BLaER1 treated with 17β-estradiol and CSF1 and Interleukin-3, amounts not matched to agents 10 nM and 100 nM (cell line): ENCODE results near the gene DCC.

ENCODE experiments used
- H3K27ac ChIP-seq, 11 experiments: shearing (Covaris generic); formaldehyde crosslinking; 2 replicates each; pipeline ENCODE4 v1.8.1; 2022
- H3K27me3 ChIP-seq, 11 experiments: shearing (Covaris generic); formaldehyde crosslinking; 2 replicates each; pipeline ENCODE4 v1.8.1; 2022
- H3K36me3 ChIP-seq, 11 experiments: shearing (Covaris generic); formaldehyde crosslinking; 2 replicates each; pipeline ENCODE4 v1.8.1; 2022
- H3K4me1 ChIP-seq, 10 experiments: shearing (Covaris generic); formaldehyde crosslinking; 2 replicates each; pipeline ENCODE4 v1.8.1; 2022
- H3K4me2 ChIP-seq, 11 experiments: shearing (Covaris generic); formaldehyde crosslinking; 2 replicates each; pipeline ENCODE4 v1.8.1; 2022
- H3K4me3 ChIP-seq, 10 experiments: shearing (Covaris generic); formaldehyde crosslinking; 2 replicates each; pipeline ENCODE4 v1.8.1; 2022
- H3K9ac ChIP-seq, 11 experiments: shearing (Covaris generic); formaldehyde crosslinking; 2 replicates each; pipeline ENCODE4 v1.8.1; 2022
- H3K9me3 ChIP-seq, 11 experiments: shearing (Covaris generic); formaldehyde crosslinking; replicated peaks in 1 of 11; 2 replicates each; pipeline ENCODE4 v1.8.1; 2022
- H4K20me1 ChIP-seq, 11 experiments: shearing (Covaris generic); formaldehyde crosslinking; 2 replicates each; pipeline ENCODE4 v1.8.1; 2022
- Cebpa-rat ChIP-seq, 11 experiments: shearing (Covaris generic); IDR thresholded peaks; 2 replicates each; pipeline ENCODE4 v1.8.1; 2022

Gene DCC

DNA sequence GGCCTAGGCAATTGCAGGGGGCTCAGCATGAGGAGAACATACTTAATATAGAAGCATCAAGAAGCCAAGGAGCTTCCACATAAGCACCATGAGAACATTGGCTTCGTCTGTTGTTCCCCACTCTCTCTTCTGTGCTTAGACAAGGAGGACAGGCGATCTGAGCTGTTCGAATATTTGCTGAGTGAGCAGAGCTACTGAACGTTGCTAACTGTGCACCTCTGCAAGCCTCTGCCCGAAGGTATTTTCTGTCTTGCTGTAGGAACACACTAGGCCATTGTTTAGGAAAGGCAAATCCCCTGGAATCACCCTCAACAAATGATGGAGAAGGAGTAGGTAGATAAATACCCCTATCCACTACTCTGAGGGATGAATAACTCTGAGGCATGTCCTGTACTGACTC lies 813.8 kb downstream of the DCC start:
- TF ChIP-seq Cebpa-rat (IDR thresholded peaks at IDR 0.05) = no peak

DNA sequence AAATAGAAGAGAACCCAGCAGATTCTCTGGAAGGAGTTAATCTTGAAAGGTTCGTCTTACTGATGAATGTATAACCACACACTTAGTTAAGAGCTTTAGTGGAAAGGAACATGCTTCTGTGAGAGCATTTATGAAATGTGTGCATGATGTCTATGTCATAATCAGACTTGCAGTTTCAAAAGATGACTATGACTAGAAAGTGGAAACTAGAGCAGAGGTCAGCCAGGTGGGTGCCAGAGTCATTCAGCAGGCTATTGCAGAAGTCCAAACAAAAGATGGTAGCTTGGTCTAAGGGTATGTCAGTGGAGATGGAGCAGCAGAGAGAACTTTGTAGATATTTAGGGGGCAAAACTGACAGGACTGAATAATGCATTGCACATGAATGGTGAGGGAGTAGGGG lies 825.8 kb downstream of the DCC start:
- no peaks in the 10 kb centered on the region for H3K36me3 ChIP-seq
- H4K20me1 ChIP-seq = no peaks in the 10 kb centered on the region
- no peak overlapping the region for H3K27ac ChIP-seq
- H3K9me3 ChIP-seq = no peaks in the 10 kb centered on the region
- no peaks in the 10 kb centered on the region for H3K4me1 ChIP-seq
- H3K4me3 ChIP-seq = no peak overlapping the region
- TF ChIP-seq Cebpa-rat (IDR thresholded peaks at IDR 0.05) = no peak
- H3K27me3 ChIP-seq = no peaks in the 10 kb centered on the region
- no peak overlapping the region for H3K9ac ChIP-seq
- no peak overlapping the region for H3K4me2 ChIP-seq

More for the DNA sequence above, 813.8 kb downstream of the DCC start:
- Histone ChIP-seq H3K4me2 (no peak overlapping the region), H3K9ac (no peak overlapping the region), H3K27ac (no peak overlapping the region), H3K4me3 (no peak overlapping the region), H4K20me1 (no peaks in the 10 kb centered on the region), H3K27me3 (no peaks in the 10 kb centered on the region), H3K9me3 (no peaks in the 10 kb centered on the region), H3K4me1 (peaks cover 0 to 9% (median 0%) of the 10 kb centered on the region in 10 experiments; a peak in 6 of 20 replicates), H3K36me3 (no peaks in the 10 kb centered on the region)

DNA sequence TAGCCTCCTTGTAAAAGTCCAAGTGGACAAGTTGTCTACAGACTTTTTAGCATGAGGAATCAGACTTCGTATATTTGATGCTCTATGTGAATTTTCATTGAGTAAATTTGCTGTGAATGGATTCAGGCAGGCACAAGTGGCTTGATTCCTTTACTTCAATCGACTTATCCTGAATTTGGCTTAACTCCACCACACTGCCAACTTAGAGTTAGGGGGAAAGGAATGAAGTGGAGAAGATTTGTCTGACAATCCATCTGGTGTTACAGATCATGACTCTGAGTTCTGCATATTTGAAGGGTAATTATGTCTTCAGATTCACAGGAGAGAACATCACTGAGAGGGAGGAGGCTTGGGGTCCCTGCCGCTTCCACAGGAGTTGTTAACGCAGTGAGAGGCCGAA lies 829.3 kb downstream of the DCC start:
- no peaks in the 10 kb centered on the region for H3K4me1 ChIP-seq
- no peak overlapping the region for H3K4me3 ChIP-seq
- TF ChIP-seq Cebpa-rat (IDR thresholded peaks at IDR 0.05) = no peak
- no peaks in the 10 kb centered on the region for H3K27me3 ChIP-seq
- no peak overlapping the region for H3K27ac ChIP-seq
- no peak overlapping the region for H3K4me2 ChIP-seq
- H3K9ac ChIP-seq = no peak overlapping the region
- H3K9me3 ChIP-seq = no peaks in the 10 kb centered on the region
- H3K36me3 ChIP-seq = no peaks in the 10 kb centered on the region
- no peaks in the 10 kb centered on the region for H4K20me1 ChIP-seq

DNA sequence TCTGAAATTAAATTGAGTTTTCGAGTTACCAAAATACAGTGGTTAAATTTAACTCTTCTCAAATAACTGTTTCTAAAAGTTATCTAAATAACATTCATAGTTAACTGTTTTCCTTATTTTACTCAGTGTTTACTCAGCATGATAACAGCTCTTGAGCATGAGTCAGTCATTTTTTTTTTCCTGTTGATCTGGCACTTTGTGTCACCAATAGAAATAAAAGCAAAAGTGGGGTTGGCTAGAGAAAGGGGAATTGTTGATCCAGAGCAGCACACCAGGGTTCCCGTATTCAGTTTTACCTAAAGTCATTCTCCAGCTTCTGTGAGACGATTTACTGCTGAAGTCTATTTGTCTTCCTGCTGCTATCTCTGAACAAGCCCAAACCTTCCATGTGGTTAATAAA lies 851.6 kb downstream of the DCC start:
- TF ChIP-seq Cebpa-rat (IDR thresholded peaks at IDR 0.05) = no peak
- Histone ChIP-seq H3K36me3 (no peaks in the 10 kb centered on the region), H3K27ac (no peak overlapping the region), H4K20me1 (no peaks in the 10 kb centered on the region), H3K4me1 (no peaks in the 10 kb centered on the region), H3K4me2 (no peak overlapping the region), H3K4me3 (no peak overlapping the region), H3K9me3 (no peaks in the 10 kb centered on the region), H3K27me3 (no peaks in the 10 kb centered on the region), H3K9ac (no peak overlapping the region)

DNA sequence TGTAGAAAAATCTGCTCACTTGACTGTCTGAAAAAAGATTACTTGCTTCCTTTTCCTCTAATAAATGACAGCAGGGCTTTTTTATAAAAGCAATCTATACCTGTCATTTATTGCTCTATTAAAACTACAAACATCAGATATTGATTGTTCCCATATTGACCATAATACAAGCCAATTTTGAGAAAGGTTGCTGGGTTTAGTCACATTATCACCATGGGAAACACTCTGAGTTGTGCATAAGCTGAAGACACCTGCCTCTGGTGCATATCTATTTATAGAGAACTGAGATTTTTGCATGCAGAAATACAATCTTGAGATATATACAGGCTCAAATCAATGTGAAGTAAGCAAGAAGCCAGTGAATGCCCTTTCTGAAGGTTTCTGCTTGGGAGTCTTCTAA lies 853.9 kb downstream of the DCC start:
- Histone ChIP-seq H3K9ac (no peak overlapping the region), H3K27ac (no peak overlapping the region), H3K4me1 (no peaks in the 10 kb centered on the region), H4K20me1 (no peaks in the 10 kb centered on the region), H3K27me3 (no peaks in the 10 kb centered on the region), H3K4me3 (no peak overlapping the region), H3K9me3 (no peaks in the 10 kb centered on the region), H3K36me3 (no peaks in the 10 kb centered on the region), H3K4me2 (no peak overlapping the region)
- no peak for TF ChIP-seq Cebpa-rat (IDR thresholded peaks at IDR 0.05)

DNA sequence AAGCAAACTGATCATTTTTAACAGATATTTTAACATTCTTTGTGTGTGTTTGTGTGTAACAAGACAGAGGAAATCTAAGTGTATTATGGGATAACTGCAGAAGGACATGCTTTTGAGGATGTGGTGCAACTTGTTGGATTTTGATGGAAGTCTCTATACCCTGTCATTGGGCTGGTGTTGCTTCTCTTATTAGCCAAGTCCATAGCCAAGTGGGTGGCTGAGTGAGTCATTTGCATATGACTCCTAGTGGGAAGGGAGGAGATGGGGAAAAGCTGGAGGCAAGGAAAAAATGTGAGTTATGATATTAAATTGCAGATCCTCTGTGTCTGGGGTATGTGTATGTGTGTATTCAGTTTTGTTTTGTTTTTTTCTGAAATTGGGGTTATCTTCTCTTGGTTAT lies 879.9 kb downstream of the DCC start:
- Histone ChIP-seq H3K27ac (no peak overlapping the region), H3K27me3 (no peaks in the 10 kb centered on the region), H3K36me3 (no peaks in the 10 kb centered on the region), H3K9me3 (no peaks in the 10 kb centered on the region), H3K4me3 (no peak overlapping the region), H3K4me1 (no peaks in the 10 kb centered on the region), H3K4me2 (no peak overlapping the region), H3K9ac (no peak overlapping the region), H4K20me1 (no peaks in the 10 kb centered on the region)
- TF ChIP-seq Cebpa-rat (IDR thresholded peaks at IDR 0.05) = no peak

DNA sequence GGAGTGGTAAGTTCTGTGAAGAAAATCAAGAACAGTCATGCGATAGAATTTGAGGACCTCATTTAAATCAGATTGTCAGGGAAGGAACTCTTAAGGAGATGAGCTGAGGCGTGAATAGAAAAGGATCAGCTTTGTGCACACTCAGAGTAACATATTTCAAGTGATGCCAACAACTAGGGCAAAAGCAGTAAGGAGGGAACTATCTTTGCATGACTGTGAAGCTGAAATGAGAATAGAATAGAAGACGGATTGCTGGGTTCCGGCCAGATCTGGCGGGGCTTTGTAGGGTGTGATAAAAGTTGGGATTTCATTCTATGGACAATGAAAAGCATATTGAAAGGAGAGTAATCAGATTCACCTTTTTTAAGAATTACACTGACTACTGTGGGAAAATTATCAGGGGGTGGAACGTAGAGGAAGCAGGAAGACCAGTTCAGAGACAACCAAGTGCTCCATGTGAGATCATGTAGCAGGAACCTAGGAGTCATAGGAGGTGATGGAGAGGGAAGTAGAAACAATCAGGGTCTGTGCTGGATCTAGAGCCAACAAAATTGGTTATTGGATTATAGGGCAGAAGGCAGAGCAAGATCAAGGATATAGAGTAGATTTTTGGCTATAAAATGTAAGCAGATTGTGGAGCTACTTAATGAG lies 884.3 kb downstream of the DCC start:
- Histone ChIP-seq H3K4me2 (no peak overlapping the region), H4K20me1 (no peaks in the 10 kb centered on the region), H3K9ac (no peak overlapping the region), H3K9me3 (no peaks in the 10 kb centered on the region), H3K36me3 (no peaks in the 10 kb centered on the region), H3K4me1 (no peaks in the 10 kb centered on the region), H3K4me3 (no peak overlapping the region), H3K27ac (no peak overlapping the region), H3K27me3 (no peaks in the 10 kb centered on the region)
- no peak for TF ChIP-seq Cebpa-rat (IDR thresholded peaks at IDR 0.05)

DNA sequence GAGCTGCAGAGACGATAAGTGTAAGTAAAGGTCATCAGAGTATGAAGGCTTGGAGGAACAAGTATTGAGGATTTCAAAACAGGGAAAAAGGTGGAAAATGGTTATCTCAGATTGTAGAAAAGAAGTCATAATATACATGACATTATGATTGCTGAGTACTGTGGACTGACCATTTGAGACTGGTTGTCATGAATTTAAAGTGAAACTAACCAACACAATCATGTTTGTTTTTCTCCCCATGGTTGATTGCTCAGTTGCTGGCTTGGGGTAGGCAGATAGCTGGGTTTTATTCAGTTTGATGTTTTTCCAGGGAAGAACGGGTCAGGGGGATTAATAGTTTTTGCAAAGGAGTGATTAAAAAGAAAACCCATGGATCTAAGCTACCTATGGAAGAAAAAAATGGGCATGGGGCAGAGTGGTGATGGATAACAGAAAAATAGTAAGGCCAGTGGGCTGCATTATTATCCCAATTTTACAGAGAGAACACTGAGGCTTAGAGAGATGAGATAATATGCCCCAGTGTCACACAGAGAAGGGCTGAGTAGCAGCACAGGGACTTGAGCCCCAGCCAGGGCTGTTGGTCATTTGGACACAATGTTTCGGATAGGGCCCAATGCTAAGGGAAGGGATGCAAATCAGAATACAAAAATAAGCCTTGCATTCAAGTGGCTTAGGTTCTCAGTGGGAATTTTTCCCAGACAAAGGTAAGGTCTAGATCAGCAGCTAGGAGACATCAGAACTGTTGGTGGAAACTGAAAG lies 885.7 kb downstream of the DCC start:
- Histone ChIP-seq H3K9ac (no peak overlapping the region), H3K36me3 (no peaks in the 10 kb centered on the region), H3K4me1 (no peaks in the 10 kb centered on the region), H3K4me2 (no peak overlapping the region), H4K20me1 (no peaks in the 10 kb centered on the region), H3K4me3 (no peak overlapping the region), H3K27ac (no peak overlapping the region), H3K27me3 (no peaks in the 10 kb centered on the region), H3K9me3 (no peaks in the 10 kb centered on the region)
- no peak for TF ChIP-seq Cebpa-rat (IDR thresholded peaks at IDR 0.05)

DNA sequence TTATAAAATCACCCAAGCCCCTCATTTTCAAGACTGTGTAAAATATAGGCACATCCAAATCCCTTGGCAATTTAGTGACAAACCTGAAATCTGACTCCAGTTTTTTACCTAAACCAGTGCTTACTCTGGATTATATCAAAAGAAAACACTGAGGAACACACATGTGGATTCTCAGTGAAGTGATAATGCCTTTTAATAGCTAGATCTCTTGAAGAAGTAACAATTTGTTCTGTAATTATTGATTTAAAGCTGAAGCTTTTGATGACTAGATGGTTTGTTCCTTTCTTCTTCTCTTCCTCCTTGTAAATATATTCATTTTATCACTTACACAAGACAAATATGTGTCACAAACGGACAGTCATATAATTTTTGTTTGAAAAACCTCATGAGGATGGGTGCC lies 894.6 kb downstream of the DCC start:
- Histone ChIP-seq H3K27me3 (no peaks in the 10 kb centered on the region), H3K27ac (no peak overlapping the region), H4K20me1 (no peaks in the 10 kb centered on the region), H3K4me2 (no peak overlapping the region), H3K4me3 (no peak overlapping the region), H3K9ac (no peak overlapping the region), H3K4me1 (no peaks in the 10 kb centered on the region), H3K9me3 (no peaks in the 10 kb centered on the region), H3K36me3 (no peaks in the 10 kb centered on the region)
- TF ChIP-seq Cebpa-rat (IDR thresholded peaks at IDR 0.05) = no peak

DNA sequence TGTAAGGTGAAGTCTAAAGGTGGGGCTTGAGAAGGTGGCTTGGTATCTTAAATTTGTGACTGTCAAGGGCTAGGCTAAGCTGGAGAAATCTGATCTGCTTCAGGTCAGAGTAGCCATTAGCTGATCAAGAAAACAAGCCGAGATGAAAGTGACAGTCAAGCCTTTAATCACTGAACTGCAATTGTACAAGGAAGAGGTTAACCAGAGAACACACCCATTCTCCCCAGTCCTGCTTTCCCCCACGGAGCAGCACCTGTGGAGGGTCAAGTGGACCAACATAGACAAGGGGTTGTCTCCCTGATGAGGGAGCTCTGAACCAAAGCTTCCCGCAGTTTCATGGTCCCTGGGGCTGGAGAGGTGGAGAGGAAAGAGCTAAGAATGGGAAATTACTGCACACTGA lies 901.2 kb downstream of the DCC start:
- TF ChIP-seq Cebpa-rat (IDR thresholded peaks at IDR 0.05) = no peak

More for the DNA sequence above, 901.2 kb downstream of the DCC start:
- Histone ChIP-seq H3K4me1 (no peaks in the 10 kb centered on the region), H3K36me3 (no peaks in the 10 kb centered on the region), H3K27ac (no peak overlapping the region), H3K9ac (no peak overlapping the region), H3K27me3 (no peaks in the 10 kb centered on the region), H4K20me1 (no peaks in the 10 kb centered on the region), H3K4me2 (no peak overlapping the region), H3K9me3 (peaks cover 0 to 7% (median 5%) of the 10 kb centered on the region in 11 experiments; a peak in 10 of 22 replicates), H3K4me3 (no peak overlapping the region)
